PC-3 (cell line): Measurements from ENCODE around the gene CDH4.

ENCODE experiments used
- CTCF ChIP-seq: fragments of 300-600 bp; sonication (generic); conservative IDR thresholded peaks from 2 replicates; pipeline ENCODE4 v1.5.1; 2017; ENCODE audit warnings: antibody characterized with exemption, low read depth, mild to moderate bottlenecking, low read length
- EZH2 ChIP-seq: fragments of 300-600 bp; sonication (generic); IDR thresholded peaks from one replicate; pipeline ENCODE4 v1.6.1; 2017; ENCODE audit warnings: antibody characterized with exemption, mild to moderate bottlenecking, low read length; ENCODE audit not compliant: unreplicated experiment
- EZH2phosphoT487 ChIP-seq: fragments of 300-600 bp; sonication (generic); IDR thresholded peaks from 2 replicates; pipeline ENCODE4 v1.6.1; 2018; ENCODE audit warnings: mild to moderate bottlenecking, antibody characterized with exemption, low read length, borderline replicate concordance

GRCh38 chr20:61444637-61445036 lies 192.6 kb downstream of the CDH4 start:
- TF ChIP-seq CTCF (no peak), EZH2 (no peak), EZH2phosphoT487 (no peak)
